ENCODE results near the gene SPRR1A.

DNA sequence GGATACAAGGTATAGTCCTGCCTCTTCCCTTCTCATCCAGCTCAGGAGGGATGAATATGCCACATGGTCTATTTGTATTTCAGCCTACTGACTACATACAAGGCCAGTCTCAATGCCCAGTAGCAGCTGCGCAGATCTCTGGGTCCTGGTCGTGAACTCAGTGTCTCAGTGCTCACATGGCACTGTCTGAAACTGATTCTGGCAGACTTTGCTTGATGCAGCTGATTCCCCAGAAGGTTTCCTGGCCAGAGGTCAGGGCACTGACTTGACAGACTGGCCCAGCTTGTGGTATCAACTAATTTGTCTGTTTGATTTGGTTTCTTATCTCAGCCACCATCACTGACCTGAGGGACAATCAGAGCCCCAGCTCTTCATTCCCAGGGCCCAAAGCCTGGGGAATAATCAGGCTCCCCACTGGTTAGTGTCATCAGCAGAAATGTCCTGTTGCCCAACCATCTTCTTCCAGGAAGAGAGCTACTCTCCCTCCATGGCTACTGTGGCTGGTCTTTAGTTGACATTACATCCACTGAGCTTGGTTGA is 20.9 kb upstream of the SPRR1A start:
- TF ChIP-seq, protein P1, sequence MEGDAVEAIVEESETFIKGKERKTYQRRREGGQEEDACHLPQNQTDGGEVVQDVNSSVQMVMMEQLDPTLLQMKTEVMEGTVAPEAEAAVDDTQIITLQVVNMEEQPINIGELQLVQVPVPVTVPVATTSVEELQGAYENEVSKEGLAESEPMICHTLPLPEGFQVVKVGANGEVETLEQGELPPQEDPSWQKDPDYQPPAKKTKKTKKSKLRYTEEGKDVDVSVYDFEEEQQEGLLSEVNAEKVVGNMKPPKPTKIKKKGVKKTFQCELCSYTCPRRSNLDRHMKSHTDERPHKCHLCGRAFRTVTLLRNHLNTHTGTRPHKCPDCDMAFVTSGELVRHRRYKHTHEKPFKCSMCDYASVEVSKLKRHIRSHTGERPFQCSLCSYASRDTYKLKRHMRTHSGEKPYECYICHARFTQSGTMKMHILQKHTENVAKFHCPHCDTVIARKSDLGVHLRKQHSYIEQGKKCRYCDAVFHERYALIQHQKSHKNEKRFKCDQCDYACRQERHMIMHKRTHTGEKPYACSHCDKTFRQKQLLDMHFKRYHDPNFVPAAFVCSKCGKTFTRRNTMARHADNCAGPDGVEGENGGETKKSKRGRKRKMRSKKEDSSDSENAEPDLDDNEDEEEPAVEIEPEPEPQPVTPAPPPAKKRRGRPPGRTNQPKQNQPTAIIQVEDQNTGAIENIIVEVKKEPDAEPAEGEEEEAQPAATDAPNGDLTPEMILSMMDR (IDR thresholded peaks at IDR 0.05; ENCODE audit: poor library complexity): no peak
- no peak for TF ChIP-seq EZH2 (IDR thresholded peaks at IDR 0.05; ENCODE audit: borderline replicate concordance)
- TF ChIP-seq EZH2phosphoT487 (IDR thresholded peaks at IDR 0.05; ENCODE audit: low read depth, severe bottlenecking, unreplicated experiment): no peak

Measured in hepatocyte (in vitro differentiated cells).